HL-60/S4 treated with retinoic acid at 250 ng/mL for 4 days and 3 days (cell line): Measurements from ENCODE around the gene SLC19A2.

Source experiments
- in situ Hi-C: fragments of 300-500 bp; cut with MboI; formaldehyde crosslinking; loops from 2 replicates; pipeline ENCODE4 v1.7.0; 2022; ENCODE audit warnings: low sequenced_read_pairs

Gene SLC19A2, protein sequence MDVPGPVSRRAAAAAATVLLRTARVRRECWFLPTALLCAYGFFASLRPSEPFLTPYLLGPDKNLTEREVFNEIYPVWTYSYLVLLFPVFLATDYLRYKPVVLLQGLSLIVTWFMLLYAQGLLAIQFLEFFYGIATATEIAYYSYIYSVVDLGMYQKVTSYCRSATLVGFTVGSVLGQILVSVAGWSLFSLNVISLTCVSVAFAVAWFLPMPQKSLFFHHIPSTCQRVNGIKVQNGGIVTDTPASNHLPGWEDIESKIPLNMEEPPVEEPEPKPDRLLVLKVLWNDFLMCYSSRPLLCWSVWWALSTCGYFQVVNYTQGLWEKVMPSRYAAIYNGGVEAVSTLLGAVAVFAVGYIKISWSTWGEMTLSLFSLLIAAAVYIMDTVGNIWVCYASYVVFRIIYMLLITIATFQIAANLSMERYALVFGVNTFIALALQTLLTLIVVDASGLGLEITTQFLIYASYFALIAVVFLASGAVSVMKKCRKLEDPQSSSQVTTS

DNA sequence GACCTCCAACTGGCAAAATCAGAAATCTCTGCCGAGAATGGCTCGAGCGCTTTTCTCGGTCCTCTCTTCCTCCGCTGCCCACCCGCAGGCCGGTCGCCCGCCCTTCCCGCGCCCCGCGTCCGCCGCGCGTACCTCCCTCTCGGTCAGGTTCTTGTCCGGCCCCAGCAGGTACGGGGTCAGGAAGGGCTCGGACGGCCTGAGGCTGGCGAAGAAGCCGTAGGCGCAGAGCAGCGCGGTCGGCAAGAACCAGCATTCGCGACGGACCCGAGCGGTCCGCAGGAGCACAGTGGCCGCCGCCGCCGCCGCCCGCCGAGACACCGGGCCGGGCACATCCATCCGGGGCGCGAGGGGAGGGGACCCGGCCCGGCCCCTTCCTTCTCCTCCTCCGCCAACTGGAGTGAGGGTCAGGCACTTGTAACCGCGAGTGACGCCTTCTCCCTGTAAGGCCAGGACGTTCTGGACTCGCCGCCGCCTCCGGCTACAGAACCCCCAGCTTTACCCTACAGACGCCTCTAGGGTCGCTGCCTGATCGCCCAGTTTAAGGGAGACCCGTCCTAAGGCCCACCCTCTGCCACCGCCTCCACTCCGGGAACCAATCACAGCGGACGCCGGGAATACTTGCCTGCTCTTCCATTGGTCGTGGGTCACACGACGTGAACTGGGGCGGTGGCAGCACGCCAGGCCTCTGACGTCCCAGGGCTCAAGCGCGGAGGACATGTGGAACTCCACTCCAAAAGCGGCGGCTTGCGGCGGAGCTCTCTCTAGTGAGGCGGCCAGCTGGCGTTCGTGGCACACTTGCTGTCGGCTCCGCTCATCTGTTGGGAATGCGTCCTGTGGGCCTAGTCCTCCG lies at the start of gene SLC19A2:
TSS of gene SLC19A2 (minus strand) at position 514 of the 850 bp plus-strand sequence. CDS start at position 336, 178 bp downstream.
- in situ Hi-C loops = no loop called here

GRCh38 chr1:169534653-169535052 lies 48.9 kb upstream of the SLC19A2 start:
- in situ Hi-C loops = loop anchor here (25.0 kb wide), 1 partner anchor 922 kb away; no protein-coding TSS in a partner anchor

- in situ Hi-C loops = loop anchor here (25.0 kb wide), 1 partner anchor 921 kb away; no protein-coding TSS in a partner anchor
These were observed 47.9 kb upstream of the SLC19A2 start for GRCh38 chr1:169533528-169534190.

DNA sequence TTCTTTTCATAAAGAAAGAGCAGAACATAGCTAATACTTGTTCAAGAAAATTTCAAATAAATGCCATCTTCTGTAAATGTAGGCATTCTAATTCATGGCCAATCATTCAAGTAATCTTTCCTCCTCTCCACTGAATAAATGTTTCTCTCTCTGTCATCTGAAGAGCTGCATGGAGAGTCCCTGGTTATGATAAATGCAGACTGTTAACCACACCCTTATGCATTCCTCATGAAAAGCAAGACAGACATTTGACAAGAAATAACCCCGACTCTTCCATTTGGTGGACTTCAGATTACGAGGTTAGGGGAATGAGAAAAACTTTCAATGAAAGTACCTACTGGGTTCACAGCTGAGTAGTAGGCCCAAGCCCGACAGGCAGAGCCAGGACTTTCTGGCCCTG lies 44.7 kb upstream of the SLC19A2 start:
- in situ Hi-C loops = loop anchor here (25.0 kb wide), 1 partner anchor 918 kb away; no protein-coding TSS in a partner anchor

DNA sequence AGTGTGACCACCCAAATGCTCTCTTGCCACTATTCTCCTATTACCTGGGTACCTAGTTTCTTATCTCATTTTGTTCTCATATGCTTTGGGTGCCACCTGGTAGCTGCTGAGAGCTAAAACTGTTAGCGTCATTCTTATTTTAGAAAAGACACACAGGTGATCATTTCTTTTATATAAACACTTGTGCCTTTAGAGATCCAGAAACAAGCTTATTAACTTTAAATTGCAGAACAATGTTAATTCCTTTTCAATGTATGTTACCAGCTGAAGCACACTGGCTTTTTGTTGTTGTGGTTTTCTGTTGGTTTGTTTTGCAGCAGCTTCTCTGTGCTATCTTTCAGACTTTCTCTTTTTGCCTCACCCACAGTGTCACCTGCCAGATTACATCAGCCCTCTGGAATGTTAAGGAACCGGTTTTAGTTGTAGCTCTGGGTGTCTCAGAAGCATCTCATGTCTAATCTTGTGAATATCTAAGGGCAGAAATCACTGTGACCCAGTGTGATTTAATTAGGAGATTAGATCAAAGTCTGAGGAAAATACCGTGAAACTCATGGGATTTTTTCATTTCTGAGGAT lies 43.4 kb upstream of the SLC19A2 start:
- in situ Hi-C loops = loop anchor here (25.0 kb wide), 1 partner anchor 917 kb away; no protein-coding TSS in a partner anchor

GRCh38 chr1:169528215-169529067 lies 42.7 kb upstream of the SLC19A2 start:
- in situ Hi-C loops = loop anchor here (25.0 kb wide), 1 partner anchor 916 kb away; no protein-coding TSS in a partner anchor

GRCh38 chr1:169527451-169528214 lies 41.9 kb upstream of the SLC19A2 start:
- in situ Hi-C loops = loop anchor here (25.0 kb wide), 1 partner anchor 915 kb away; no protein-coding TSS in a partner anchor

- in situ Hi-C loops = loop anchor here (25.0 kb wide), 1 partner anchor 915 kb away; no protein-coding TSS in a partner anchor
These were observed 41.3 kb upstream of the SLC19A2 start for GRCh38 chr1:169527001-169527400.

DNA sequence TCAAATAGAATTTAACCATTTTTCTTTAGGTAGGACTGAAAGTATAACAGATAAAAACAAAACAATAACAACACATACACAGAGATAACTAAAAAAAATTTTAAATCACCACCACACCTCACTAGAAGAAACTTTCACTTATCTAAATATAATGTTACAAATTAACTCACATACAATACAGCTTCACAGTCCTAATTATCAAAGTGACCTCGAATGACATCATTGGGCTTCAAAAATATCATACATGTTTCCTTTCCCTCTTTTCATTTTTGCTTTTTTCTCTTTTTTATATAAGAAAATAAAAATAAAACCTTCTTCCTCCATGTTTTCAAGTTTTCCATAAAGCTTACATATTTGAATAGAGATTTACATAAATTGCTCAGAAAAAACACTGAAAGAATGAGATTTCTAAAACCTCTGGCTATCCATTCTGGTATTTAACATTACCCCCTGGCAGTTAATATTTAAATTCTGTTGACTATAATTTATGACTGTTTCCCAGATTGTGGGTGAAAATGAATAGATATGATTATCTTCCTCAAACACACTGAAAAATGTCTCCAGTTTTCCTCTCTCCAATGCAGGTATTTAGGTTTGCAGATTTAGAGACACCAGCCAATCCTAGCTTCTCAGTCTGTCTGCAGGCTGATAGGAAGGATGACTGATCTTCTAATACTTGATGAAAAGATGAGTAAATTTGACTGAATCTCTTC lies 40.5 kb upstream of the SLC19A2 start:
- in situ Hi-C loops = loop anchor here (25.0 kb wide), 1 partner anchor 914 kb away; no protein-coding TSS in a partner anchor

- in situ Hi-C loops = loop anchor here (25.0 kb wide), 1 partner anchor 913 kb away; no protein-coding TSS in a partner anchor
These were observed 39.6 kb upstream of the SLC19A2 start for GRCh38 chr1:169525391-169525790.

GRCh38 chr1:169523904-169524303 lies 38.2 kb upstream of the SLC19A2 start:
- in situ Hi-C loops = no loop called here

- in situ Hi-C loops = no loop called here
These were observed 35.5 kb upstream of the SLC19A2 start for GRCh38 chr1:169521226-169521625.

- in situ Hi-C loops = no loop called here
These were observed 31.9 kb upstream of the SLC19A2 start for GRCh38 chr1:169517558-169518186.

GRCh38 chr1:169515641-169516040 lies 29.9 kb upstream of the SLC19A2 start:
- in situ Hi-C loops = no loop called here

DNA sequence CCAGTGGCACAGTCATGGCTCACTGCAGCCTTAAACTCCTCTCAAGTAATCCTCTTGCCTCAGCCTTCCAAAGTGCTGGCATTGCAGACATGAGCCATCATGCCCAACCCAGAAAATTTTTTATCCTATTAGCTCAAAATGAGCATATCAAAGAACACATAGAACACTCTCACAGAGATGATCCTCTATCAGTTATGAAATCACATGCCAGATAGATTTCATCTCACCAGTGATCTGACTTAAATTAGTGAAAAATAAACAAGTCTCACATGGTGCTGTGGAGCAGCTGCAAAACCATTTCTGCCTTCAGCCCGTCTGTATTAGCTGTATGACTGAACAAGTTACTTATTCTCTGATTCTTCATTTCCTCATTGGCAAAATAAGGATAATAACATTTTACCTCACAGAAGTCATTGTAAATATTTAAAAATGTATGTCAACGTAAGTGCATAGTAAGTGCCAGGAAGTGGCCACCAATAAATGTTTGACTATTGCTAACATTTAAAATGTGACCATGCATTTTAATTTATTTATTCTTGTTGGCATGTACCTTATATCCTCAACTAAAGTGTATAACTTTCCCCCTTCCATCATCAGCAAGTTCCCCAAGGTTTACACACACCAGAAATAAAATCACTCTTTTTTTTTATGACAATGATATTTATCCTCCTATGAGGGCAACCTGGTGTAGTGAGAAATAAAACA lies 29.0 kb upstream of the SLC19A2 start:
- in situ Hi-C loops = no loop called here

DNA sequence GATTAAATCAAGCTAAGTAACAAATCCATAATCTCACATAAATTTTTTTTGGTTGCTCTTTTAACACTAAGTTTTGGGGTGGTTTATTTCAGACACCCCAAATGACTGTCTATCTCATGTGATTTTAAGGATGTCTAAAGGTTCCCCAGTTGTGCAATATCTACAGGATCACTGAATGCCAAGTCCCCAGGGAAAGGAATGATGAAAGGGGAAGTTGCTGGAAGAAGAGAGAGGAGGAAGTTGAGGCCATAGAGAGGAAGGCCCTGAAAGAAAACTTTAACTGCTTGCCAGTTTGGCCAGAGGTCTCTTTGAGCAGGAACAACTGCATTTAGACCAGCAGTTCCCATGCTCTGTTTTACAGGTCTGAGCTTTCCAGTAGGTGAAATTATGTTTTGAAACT lies 27.5 kb upstream of the SLC19A2 start:
- in situ Hi-C loops = no loop called here
